Fibroblast of skin of back (primary cell): ENCODE data around the gene APCDD1L.
"Not testable (repeated sequence)": the region's sequence is repeated elsewhere in the genome, so short reads cannot be mapped to it uniquely, and the experiment has no call there.

Experiments
- DNase-seq: peaks from one replicate; pipeline ENCODE4 v3.0.0-alpha.2; 2013

Gene APCDD1L

DNA sequence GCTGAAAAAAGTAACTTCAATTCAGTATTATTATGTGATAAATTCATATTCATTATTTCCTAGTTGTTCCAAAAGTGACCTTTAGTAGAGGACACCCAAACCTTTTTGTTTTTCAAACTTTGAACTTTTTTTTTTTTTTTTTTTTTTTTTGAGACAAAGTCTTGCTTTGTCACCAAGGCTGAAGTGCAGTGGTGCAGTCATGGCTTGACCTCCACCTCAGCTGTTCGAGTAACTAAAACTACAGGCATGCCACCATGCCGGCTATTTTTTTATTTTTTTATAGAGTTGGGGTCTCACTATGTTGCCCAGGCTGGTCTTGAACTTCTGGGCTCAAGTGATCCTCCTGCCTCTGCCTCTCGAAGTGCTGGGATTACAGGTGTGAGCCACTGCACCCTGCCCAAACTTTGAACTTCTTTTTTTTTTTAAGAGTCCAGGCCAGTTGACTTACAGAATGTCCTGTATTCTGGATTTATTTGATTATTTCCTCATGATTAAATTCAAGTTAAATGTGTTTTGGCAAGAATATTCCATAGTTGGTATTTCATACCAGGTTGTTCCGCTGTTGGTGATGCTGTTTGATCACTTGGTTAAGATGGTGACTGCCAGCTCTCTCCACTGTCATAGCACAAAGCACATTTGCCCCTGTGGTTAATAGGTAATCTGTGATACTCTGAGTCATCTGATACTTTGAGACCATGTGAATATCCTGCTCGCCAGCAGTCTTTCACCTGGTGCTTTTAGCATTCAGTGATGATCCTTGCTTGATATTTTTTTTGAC, 78.1 kb downstream of the APCDD1L start:
- DNase-seq, result no peak

DNA sequence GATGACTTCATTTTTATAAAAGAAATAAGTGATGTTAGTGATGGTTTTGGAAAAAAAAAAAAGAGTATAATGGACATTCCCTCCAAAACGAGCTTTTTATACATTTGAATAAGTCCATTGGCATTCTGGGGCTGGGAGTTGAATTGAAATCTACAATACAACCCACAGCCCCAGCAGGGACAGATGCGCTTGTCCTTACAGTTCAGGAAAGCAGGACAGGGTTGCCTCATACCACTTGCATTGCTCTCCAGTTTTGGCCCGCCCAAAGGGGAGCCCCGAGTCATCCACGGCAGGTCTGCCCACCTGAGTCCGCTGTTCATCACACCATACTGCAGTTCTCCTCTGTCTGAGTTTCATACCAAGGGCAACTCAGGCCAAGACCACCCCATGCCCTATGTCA, 80.0 kb downstream of the APCDD1L start:
- DNase-seq, result no peak

DNA sequence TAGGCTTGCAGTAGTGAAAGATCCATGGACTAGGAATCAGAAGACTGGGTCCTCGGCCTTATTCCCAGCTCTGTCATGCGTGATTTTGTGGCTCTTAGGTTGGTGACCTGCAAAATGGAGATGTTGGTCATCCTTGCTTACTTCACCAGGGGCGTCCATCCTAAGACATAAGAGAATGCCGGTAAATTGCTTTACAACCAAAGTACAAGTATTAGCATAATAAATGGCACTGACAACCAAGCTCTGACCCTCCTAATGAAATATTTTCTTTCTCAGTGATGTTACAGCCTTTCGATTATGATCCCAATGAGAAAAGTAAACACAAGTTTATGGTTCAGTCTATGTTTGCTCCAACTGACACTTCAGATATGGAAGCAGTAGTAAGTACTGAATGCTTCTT, 80.9 kb downstream of the APCDD1L start:
- DNase-seq, result no peak

DNA sequence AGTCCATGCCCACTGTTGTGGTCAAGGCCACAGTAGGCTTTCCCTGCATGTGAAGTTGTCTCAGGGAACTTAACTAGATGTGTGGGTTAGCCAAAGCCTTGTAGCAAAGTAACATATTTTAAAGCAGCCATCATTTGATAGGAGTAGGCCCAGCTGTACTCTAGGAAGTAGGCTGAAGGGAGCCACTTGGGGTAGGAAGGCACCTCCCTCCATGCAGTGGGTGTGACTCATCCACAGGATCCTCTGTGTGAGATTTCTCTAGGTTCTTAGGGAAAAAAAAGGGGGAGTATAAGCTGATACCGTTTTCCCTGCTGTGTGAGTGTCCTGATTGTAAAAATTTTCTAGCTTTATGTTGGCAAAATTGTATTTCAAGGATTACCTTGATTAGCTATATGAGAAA, 81.4 kb downstream of the APCDD1L start:
- peak; percentile 77 for DNase-seq

DNA sequence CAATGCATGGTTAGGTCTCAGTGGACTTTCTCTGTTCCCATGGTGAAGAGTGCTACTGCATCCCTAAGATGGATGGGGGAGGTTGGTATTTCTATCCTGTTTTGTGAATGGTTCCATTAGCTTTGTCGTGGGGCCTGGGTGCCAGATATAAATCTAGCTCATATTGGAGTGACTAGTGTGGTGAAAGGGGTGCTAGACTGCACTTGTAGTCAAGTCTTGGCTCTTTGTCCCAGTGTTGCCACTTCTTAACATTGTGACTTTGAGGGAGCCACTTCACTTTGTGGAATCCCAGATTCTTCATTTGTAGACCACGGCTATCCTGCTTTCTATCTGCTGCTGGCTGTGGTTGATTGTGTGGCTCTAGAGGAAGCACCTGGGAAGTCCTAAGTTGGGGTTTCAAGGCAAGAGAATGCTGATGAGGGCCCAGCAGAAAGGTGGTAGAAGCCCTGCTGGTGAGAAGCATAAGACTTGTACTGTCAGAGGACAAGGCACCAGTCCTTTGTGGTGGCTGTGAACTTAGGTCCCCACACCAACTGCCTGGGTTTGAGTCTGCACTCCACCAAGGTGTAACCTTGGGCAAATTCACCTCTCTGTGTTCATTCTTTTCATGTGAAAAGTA, 82.1 kb downstream of the APCDD1L start:
- DNase-seq, result no peak

DNA sequence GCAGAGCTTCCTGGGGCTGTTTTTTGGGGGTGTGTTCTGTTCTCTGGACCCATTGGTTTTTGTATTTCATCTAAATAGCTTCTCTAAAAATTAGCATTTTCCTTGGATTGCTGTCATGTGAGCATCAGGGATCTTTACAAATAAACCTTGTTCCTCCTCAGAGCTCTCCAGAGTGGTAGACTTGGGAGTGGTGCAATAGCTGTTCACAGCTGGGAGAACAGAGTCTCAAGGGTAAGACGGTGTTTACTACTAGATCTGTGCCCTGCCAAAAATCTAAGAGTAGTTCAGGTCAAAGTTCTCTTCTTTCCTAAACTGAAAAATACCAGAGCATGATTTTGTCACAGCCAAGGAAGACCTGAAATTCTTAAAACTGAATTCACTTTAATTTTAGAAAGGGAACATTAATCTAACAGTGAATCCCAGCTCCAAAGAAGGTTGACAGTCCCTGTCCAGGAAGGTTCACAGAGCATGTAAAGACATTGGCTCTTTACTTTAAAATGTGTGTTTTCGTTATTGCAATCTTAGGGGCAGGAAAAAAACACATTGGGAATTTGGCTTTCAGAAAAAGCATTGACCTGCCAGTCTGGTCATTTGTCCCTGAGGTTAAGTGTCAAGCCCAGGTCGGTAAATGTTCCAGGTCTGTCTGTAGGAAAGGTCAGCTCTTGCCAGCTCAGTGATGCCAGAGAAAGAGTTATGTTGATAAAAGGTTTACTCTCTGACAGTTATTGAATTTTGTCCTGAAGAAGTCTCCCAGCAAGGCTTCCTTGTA, 82.8 kb downstream of the APCDD1L start:
- no peak for DNase-seq

DNA sequence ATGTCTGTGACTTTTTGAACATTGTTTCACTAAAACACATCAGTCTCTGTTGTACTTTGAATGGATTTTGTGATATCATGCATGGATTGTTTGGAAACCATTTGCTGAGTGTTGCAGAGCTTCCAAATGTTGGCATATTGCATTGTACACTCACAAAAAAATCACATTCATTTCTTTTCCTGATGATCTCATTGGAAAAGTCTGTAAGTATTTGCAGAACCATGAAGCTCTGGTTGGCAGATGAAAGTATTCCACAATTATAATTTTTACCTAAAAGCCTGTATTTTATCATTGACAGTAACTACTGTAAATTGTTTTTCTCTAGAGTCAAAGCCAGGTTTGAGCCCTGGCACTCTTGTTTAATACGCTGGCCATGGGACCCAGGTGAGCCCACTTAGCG, 84.1 kb downstream of the APCDD1L start:
- DNase-seq, result no peak

DNA sequence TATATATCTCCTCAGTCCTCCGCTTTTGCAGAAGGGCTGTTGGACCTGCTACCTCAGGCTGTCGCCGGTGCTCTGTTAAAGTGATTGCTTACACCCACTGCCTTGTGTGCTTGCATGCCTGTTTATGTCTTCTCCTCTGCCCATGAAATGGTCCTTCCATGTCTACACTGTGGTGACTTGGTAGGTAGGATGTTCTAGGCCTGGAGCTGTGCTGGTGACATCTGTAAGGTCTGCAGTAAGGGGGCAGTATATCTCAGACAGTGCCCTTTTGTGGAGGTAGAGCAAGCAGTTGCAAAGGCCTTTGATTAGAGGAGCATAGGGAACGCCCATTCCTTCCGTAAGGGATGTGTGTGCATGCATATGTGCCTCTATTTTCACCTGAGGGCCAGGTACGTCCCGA, 85.9 kb downstream of the APCDD1L start:
- no peak for DNase-seq

DNA sequence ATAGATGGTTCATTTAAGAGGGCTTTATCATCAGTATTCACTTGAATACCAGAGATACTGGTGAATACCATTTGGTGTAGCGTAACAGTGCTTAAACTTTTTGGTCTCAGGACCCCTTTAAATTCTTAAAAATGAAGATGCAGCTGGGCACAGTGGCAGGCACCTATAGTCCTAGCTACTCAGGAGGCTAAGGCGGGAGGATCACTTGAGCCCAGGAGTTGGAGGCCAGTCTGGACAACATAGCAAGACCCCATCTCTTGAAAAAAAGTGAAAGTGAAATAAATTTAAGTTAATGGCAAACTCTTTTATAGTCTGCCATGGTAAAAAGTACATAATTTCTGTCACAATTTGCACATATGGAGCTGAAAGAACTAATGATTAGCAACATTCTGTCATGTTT, 86.8 kb downstream of the APCDD1L start:
- DNase-seq, result no peak

DNA sequence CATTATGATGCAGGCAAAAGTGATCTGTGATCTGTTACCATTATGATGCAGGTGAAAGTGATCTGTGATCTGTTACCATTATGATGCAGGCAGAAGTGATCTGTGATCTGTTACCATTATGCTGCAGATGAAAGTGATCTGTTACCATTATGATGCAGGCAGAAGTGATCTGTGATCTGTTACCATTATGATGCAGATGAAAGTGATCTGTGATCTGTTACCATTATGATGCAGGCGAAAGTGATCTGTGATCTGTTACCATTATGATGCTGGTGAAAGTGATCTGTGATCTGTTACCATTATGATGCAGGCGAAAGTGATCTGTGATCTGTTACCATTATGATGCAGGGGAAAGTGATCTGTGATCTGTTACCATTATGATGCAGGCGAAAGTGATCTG, 87.6 kb downstream of the APCDD1L start:
- DNase-seq, result not testable (repeated sequence)

DNA sequence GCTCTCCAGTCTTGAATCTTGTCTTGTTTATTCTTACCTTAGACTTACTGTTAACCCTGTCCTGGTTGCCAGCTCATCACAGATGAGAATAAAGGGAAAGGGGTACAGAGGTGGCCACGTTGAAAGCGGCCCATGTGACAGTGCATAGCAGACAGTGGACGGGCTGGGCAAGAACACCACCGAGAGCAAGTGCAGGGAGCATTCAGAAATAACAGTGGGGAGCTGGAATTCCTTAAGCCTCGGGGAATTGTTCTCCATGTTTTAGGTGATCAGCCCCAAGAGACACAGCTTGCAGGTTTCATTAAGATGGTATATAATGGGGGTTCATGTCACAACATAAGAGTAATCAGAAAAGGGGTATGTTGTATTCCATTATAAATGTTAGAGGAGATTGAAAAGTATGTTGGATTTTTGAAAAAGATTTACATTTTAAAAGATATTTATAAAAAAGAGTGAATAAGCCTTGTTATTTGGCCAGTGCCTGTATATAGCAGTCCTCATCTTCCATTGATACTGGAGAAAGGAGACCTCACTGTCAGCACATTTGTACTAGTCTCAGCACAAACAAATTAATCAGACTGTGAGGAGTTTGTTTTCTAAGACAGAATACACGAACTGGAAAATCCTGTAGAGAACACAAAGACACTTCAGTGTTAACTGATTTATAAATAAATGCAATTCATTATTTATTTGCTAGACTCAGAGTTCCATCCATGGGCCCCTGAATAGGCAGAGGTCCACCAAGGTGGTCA, 90.8 kb downstream of the APCDD1L start:
- no peak for DNase-seq

DNA sequence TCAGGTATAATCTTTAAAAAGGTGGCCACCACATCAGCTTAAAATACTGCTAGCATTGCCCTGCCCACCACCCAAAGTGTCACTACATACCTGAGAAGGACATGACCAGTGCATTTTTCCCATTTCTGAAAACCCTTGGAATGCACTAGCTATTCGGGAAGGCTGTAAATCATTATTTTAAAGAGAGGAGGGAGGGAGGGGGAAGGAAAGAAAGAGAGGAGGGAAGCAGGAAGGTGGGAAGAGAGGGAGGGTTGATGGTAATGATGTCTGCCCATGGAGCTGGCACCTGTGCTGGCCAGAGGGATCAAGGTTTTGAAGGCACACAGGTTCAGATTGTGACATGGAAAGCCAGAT, 93.7 kb downstream of the APCDD1L start:
- no peak for DNase-seq

DNA sequence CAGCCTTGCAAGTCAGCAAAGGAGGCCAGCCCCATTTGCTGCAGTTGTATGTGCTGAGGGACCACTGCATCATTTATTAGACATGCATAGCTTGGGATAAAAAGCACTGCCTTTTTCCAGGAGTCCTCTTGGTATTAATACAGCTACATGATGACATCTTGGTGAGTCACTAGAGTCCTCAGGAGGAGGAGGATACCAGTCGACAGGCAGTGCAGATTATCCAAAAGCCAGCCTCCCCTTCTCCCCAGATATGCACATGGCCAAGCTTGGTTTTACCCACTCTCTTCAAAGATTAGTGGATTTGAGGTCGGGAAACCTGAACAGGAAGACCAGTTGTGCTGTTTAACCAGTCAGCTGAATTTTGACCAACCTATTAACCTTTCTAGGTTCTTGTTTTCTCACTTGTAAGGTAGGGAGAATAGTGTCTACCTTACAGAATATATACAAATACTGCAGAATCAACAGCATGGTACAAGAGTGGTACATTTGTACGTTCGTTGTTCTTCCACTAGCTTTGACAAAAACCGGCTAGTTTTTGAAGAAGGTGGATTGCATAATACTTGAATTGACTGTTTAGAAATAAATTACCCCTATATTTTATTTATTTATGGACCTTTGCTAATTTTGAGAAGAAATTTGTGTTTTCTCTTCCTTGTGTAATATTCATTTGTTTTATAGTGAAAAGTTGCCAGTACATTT, 94.3 kb downstream of the APCDD1L start:
- DNase-seq, result peak; percentile 83

DNA sequence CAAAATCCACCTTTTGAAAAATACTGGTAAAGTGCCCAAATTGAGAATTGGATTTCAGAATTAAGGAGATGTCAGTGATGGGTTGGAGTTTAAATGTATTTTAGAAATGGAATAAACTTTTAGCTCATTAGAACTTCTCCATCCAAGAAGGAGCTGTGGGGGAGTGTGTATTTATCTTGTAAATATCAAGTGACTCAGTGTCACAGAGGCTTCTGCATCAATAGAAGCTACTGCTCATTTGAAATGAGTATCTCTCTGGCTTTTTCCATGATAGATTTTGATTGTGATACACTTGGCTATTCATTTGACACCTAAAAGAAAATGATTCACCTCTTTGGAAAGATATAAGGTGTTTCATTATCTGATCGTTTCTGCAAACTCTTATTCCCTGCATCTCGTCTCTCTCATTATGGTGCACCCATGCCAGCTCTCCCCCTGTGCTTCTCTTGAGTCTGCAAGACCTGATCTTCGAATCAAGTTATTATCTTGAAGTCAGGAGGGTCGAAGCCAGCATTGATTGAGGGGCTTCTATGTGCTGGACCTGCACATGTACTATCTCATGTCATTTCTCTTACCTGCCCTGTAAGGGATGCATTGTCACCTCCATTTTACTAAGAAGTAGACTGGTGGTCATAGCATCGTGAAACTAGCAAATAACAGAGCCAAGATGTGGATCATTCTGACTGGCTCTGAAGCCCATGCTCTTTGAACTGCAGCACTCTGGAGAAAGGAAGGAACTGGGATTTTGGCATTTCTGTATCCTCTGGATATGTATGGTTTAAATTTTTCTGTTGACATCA, 96.0 kb downstream of the APCDD1L start:
- no peak for DNase-seq

DNA sequence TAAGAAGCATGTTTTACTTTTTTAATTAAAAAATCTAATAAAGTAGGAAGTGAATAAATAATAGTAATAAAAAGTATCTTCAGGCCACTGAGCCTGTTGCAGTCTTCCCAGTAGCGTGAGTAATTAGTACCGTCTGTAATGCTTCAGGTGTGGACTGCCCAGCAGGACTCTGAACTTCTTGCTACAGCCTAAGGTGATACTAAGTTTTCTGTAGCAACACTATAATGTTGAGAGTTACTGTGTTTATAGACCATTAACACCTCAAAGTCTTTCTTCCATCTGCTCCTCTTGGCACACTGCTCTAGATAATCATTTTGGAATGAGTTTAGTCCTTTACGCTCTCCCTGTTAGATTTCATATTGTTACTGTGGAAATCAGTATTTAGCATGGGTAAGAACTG, 97.8 kb downstream of the APCDD1L start:
- DNase-seq, result no peak

DNA sequence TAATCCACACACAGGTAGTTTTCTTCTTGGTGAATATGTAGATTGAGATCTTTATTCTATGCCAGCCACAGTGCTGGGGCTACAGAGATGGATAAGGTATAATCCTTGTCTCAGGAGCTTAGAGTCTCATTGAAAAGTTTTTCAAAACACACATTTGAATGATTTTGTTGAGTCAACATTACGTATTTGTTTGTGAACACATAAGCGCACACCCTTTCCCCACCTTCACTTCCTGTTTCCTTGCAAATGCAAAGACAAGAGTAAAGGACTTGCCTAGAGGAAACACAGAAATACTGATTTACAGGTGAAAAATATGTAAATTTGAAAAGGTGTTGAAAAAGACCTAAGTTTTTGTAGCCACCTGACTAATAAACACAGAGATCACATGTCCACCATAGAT, 98.4 kb downstream of the APCDD1L start:
- no peak for DNase-seq

DNA sequence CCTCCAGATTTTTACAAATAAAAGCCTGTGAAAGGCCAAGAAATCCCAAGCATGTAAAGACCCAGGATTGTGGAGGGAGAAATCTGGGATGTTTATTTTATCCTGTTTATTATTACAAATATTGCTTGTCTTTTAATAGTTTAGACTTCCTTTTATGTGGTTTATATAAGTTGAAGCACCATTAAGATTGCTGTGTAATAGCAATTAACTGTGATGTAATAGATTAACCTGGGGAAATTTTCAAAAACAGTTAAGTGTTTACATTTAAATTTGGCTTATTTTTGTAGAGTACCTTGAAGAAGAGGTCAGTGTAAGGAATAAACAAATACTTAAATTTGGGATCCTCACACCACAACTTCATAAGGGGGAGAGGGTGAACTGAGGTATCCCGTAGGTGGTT, 99.1 kb downstream of the APCDD1L start:
- DNase-seq, result no peak

DNA sequence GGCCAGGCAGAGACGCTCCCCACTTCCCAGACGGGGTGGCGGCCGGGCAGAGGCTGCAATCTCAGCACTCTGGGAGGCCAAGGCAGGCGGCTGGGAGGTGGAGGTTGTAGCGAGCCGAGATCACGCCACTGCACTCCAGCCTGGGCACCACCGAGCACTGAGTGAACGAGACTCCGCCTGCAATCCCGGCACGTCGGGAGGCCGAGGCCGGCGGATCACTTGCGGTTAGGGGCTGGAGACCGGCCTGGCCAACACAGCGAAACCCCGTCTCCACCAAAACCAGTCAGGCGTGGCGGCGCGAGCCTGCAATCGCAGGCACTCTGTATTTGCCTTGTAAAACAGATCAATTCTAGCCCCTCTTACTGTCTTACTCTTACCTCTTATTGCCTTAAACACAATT, 100.4 kb downstream of the APCDD1L start:
- not testable (repeated sequence) for DNase-seq

DNA sequence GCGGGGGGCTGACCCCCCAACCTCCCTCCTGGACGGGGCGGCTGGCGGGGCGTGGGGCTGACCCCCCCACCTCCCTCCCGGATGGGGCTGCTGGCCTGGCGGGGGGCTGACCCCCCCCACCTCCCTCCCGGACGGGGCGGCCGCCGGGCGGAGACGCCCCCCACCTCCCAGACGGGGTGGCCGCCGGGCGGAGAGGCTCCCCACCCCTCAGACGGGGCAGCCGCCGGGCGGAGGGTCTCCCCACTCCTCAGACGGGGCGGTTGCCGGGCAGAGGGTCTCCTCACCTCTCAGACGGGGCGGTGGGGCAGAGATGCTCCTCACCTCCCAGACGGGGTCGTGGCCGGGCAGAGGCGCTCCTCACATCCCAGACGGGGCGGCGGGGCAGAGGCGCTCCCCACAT, 101.0 kb downstream of the APCDD1L start:
- not testable (repeated sequence) for DNase-seq
